ENCODE results near the gene ACKR3. TPM values are rescaled to one million over a fixed set of nuclear protein-coding genes. Genes with fewer than 3 reads are reported as not detected.

Gene ACKR3
- total RNA-seq, 1 donor from 2014 or later, result 39.3 TPM

- Histone ChIP-seq H3K4me3 (no peak overlapping the region), H3K36me3 (no peaks in the 10 kb centered on the region), H3K27me3 (ENCODE audit: low read depth) (no peaks in the 10 kb centered on the region), H3K9me3 (replicated peaks) (peaks cover 9% of the 10 kb centered on the region), H3K27ac (replicated peaks) (no peak overlapping the region), H3K4me1 (peaks cover 9% of the 10 kb centered on the region)
- intact Hi-C loops (cut with micrococcal nuclease), result no loop called here
- TF ChIP-seq, protein P1, sequence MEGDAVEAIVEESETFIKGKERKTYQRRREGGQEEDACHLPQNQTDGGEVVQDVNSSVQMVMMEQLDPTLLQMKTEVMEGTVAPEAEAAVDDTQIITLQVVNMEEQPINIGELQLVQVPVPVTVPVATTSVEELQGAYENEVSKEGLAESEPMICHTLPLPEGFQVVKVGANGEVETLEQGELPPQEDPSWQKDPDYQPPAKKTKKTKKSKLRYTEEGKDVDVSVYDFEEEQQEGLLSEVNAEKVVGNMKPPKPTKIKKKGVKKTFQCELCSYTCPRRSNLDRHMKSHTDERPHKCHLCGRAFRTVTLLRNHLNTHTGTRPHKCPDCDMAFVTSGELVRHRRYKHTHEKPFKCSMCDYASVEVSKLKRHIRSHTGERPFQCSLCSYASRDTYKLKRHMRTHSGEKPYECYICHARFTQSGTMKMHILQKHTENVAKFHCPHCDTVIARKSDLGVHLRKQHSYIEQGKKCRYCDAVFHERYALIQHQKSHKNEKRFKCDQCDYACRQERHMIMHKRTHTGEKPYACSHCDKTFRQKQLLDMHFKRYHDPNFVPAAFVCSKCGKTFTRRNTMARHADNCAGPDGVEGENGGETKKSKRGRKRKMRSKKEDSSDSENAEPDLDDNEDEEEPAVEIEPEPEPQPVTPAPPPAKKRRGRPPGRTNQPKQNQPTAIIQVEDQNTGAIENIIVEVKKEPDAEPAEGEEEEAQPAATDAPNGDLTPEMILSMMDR (IDR thresholded peaks at IDR 0.05; ENCODE audit: borderline replicate concordance), result no peak
- DNase-seq, result no peak
Observed at GRCh38 chr2:236545248-236545658, 24.4 kb upstream of the ACKR3 start.

- Histone ChIP-seq H3K4me1 (peaks cover 9% of the 10 kb centered on the region), H3K36me3 (no peaks in the 10 kb centered on the region), H3K9me3 (replicated peaks) (peaks cover 9% of the 10 kb centered on the region), H3K27ac (replicated peaks) (no peak overlapping the region), H3K27me3 (ENCODE audit: low read depth) (no peaks in the 10 kb centered on the region), H3K4me3 (no peak overlapping the region)
- TF ChIP-seq, protein P1 (IDR thresholded peaks at IDR 0.05; ENCODE audit: borderline replicate concordance), result no peak
- no peak for DNase-seq
- intact Hi-C loops (cut with micrococcal nuclease), result no loop called here
Observed at GRCh38 chr2:236545814-236546480, 23.7 kb upstream of the ACKR3 start.

GRCh38 chr2:236546561-236547002 is 23.0 kb upstream of the ACKR3 start:
- TF ChIP-seq, protein P1 (IDR thresholded peaks at IDR 0.05; ENCODE audit: borderline replicate concordance), result no peak
- Histone ChIP-seq H3K27me3 (ENCODE audit: low read depth) (no peaks in the 10 kb centered on the region), H3K27ac (replicated peaks) (no peak overlapping the region), H3K4me1 (peaks cover 9% of the 10 kb centered on the region), H3K4me3 (no peak overlapping the region), H3K9me3 (replicated peaks) (peaks cover 9% of the 10 kb centered on the region), H3K36me3 (no peaks in the 10 kb centered on the region)
- intact Hi-C loops (cut with micrococcal nuclease), result no loop called here
- no peak for DNase-seq

DNA sequence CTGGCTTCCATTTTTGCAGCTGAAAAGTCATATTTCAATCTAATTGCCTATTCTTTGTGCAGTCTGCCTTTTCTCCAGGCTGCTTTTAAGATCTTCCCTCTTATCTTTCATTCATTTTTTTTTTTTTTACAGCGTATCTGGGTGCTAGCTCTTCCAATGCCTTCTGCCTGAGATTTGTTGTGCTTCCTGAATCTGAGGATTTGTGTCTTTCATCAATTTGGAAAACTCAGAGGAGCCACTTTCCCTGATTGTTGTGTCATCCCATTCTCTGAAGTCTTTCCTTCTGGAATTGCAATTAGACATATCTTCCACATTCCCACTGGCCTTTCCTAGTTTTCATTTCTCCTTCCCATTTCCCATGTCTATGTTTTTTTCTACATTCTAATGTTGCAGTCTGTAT is 21.9 kb upstream of the ACKR3 start:
- DNase-seq, result no peak
- TF ChIP-seq, protein P1 (IDR thresholded peaks at IDR 0.05; ENCODE audit: borderline replicate concordance), result no peak
- Histone ChIP-seq H3K36me3 (no peaks in the 10 kb centered on the region), H3K27ac (replicated peaks) (no peak overlapping the region), H3K4me1 (peaks cover 9% of the 10 kb centered on the region), H3K9me3 (replicated peaks) (peaks cover 9% of the 10 kb centered on the region), H3K27me3 (ENCODE audit: low read depth) (no peaks in the 10 kb centered on the region), H3K4me3 (no peak overlapping the region)
- intact Hi-C loops (cut with micrococcal nuclease), result no loop called here

DNA sequence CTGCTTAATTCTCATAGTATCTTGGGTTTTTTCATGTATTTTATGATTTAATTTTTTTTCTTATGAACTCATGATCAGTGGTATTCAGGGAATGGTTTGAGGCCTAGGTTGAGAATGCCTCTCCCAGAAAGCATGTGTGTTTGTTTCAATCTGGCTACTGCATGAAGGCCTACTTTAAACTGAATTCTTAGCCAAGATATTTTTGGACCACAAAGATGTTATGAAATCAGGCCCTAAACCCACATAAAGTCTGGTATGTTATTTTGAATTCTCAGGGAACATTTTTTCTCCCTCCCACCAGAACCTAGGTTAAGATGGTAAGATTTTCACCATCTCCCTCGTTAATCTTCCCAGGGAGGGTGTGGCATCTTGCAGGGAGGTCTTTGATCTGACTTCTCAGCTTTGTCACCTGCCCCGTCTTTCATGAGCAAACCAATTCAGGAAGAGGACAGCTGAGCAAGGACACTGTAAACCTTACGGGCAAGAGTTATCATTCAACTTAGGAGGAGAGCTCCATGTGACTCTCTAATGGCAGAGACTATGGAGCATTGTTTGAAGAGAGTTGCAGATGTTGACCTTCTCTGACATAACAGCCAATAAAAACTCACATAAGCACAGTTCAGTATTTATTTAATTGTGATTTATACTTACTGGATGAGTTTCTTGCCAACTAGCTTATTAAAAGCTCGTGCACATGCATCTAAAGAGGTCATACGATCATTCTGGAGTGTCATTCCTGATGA is 21.3 kb upstream of the ACKR3 start:
- H3K4me1 ChIP-seq, result peaks cover 9% of the 10 kb centered on the region
- no peak for DNase-seq
- H3K4me3 ChIP-seq, result no peak overlapping the region
- no peaks in the 10 kb centered on the region for H3K27me3 ChIP-seq (ENCODE audit: low read depth)
- TF ChIP-seq, protein P1 (IDR thresholded peaks at IDR 0.05; ENCODE audit: borderline replicate concordance), result no peak
- peaks cover 9% of the 10 kb centered on the region for H3K9me3 ChIP-seq (replicated peaks)
- no peaks in the 10 kb centered on the region for H3K36me3 ChIP-seq
- H3K27ac ChIP-seq (replicated peaks), result no peak overlapping the region
- intact Hi-C loops (cut with micrococcal nuclease), result no loop called here

Data from left ventricle myocardium inferior (tissue), 1 donor.